Measurements from ENCODE around the gene CHD3.
A peak's percentile ranks its signal among the peaks of the same experiment; 100 is the strongest.

The CHD3 gene

DNA sequence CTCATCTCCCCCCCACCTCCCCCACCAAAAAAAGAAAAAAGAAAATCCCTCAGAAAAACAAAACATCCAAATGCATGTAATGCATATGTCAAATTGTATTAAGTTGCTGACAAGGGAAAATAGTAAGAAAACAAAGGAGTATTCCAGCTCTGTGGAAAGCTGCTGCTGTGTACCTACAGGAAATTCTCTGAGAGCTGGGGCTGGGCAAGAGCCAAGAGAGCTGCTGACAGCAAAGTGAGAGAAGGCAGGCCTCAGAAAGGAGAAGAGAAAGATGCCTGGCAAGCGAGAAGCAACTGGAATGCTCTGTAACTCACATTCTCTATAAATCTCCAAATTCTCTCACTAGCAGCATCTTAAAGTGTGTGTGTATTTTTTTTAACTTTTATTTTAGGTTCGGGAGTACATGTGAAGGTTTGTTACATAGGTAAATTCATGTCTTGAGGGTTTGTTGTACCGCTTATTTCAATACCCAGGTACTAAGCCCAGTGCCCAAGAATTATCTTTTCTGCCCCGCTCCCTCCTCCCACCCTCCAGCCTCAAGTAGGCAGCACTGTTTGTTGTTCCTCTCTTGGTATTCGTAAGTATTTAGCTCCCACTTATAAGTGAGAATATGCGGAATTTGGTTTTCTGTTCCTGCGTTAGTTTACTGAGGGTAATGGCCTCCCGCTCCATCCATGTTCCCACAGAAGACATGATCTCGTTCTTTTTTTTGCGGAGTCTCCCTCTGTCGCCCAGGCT lies 67.8 kb downstream of the CHD3 start:
- H3K27ac ChIP-seq (replicated peaks) = no peak overlapping the region
- no peaks in the 10 kb centered on the region for H3K27me3 ChIP-seq (ENCODE audit: insufficient read depth, poor library complexity, severe bottlenecking)
- TF ChIP-seq, protein P1, sequence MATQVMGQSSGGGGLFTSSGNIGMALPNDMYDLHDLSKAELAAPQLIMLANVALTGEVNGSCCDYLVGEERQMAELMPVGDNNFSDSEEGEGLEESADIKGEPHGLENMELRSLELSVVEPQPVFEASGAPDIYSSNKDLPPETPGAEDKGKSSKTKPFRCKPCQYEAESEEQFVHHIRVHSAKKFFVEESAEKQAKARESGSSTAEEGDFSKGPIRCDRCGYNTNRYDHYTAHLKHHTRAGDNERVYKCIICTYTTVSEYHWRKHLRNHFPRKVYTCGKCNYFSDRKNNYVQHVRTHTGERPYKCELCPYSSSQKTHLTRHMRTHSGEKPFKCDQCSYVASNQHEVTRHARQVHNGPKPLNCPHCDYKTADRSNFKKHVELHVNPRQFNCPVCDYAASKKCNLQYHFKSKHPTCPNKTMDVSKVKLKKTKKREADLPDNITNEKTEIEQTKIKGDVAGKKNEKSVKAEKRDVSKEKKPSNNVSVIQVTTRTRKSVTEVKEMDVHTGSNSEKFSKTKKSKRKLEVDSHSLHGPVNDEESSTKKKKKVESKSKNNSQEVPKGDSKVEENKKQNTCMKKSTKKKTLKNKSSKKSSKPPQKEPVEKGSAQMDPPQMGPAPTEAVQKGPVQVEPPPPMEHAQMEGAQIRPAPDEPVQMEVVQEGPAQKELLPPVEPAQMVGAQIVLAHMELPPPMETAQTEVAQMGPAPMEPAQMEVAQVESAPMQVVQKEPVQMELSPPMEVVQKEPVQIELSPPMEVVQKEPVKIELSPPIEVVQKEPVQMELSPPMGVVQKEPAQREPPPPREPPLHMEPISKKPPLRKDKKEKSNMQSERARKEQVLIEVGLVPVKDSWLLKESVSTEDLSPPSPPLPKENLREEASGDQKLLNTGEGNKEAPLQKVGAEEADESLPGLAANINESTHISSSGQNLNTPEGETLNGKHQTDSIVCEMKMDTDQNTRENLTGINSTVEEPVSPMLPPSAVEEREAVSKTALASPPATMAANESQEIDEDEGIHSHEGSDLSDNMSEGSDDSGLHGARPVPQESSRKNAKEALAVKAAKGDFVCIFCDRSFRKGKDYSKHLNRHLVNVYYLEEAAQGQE (IDR thresholded peaks at IDR 0.05; ENCODE audit: insufficient replicate concordance, low read depth) = no peak
- TF ChIP-seq SPI1 (IDR thresholded peaks at IDR 0.05; ENCODE audit: borderline replicate concordance, low read depth) (no peak), POLR2AphosphoS5 (IDR thresholded peaks at IDR 0.05; ENCODE audit: low read depth) (no peak), GABPA (IDR thresholded peaks at IDR 0.05; ENCODE audit: low read depth) (no peak)
- TF ChIP-seq, protein P2, sequence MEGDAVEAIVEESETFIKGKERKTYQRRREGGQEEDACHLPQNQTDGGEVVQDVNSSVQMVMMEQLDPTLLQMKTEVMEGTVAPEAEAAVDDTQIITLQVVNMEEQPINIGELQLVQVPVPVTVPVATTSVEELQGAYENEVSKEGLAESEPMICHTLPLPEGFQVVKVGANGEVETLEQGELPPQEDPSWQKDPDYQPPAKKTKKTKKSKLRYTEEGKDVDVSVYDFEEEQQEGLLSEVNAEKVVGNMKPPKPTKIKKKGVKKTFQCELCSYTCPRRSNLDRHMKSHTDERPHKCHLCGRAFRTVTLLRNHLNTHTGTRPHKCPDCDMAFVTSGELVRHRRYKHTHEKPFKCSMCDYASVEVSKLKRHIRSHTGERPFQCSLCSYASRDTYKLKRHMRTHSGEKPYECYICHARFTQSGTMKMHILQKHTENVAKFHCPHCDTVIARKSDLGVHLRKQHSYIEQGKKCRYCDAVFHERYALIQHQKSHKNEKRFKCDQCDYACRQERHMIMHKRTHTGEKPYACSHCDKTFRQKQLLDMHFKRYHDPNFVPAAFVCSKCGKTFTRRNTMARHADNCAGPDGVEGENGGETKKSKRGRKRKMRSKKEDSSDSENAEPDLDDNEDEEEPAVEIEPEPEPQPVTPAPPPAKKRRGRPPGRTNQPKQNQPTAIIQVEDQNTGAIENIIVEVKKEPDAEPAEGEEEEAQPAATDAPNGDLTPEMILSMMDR (IDR thresholded peaks at IDR 0.05; ENCODE audit: insufficient read depth, low read length) = no peak
- DNase-seq (ENCODE audit: low read depth in 1 of 2, low spot score in 1 of 2) = no peak
- H3K4me3 ChIP-seq (replicated peaks; ENCODE audit: insufficient read depth, low read length) = no peak overlapping the region

DNA sequence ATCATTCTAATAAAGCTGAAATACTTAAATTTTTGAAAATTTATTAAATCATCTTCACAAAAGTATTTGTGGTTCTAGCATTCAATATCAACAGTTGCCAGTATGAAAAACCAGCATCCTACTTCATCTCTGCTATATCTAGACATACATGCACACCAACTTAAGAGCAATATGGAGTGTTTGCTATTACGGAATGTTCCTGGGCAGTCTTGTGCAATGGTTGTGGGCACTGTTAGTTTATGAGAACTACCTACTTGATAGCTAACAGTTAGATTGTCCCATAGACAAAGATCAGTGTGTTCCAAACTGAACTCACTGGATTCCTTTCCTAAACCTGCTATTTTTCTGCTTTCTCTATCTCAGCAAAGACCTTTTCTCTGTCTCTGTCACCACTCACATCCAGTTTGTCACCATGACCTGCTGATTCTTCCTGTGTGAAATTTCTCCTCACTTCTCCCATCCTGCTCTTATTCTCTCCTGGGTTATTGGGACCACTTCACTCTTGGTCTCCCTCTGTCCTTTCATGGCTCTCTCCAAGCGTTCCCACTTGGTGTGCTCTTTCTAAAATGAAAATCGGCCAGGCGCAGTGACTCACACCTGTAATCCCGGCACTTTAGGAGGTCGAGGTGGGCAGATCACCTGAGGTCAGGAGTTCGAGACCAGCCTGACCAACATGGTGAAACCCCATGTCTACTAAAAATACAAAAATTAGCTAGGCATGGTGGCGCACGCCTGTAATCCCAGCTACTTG lies 71.1 kb downstream of the CHD3 start:
- no peak for TF ChIP-seq GABPA (IDR thresholded peaks at IDR 0.05; ENCODE audit: low read depth)
- TF ChIP-seq, protein P1 (IDR thresholded peaks at IDR 0.05; ENCODE audit: insufficient replicate concordance, low read depth) = no peak
- TF ChIP-seq SPI1 (IDR thresholded peaks at IDR 0.05; ENCODE audit: borderline replicate concordance, low read depth) = no peak
- TF ChIP-seq POLR2AphosphoS5 (IDR thresholded peaks at IDR 0.05; ENCODE audit: low read depth) = no peak
- TF ChIP-seq, protein P2 (IDR thresholded peaks at IDR 0.05; ENCODE audit: insufficient read depth, low read length) = no peak
- peak; percentile 11 to 73 for DNase-seq (ENCODE audit: low read depth in 1 of 2, low spot score in 1 of 2)
- no peak overlapping the region for H3K4me3 ChIP-seq (replicated peaks; ENCODE audit: insufficient read depth, low read length)
- H3K27me3 ChIP-seq (ENCODE audit: insufficient read depth, poor library complexity, severe bottlenecking) = no peaks in the 10 kb centered on the region
- peak overlapping the region; percentile 28 for H3K27ac ChIP-seq (replicated peaks)

DNA sequence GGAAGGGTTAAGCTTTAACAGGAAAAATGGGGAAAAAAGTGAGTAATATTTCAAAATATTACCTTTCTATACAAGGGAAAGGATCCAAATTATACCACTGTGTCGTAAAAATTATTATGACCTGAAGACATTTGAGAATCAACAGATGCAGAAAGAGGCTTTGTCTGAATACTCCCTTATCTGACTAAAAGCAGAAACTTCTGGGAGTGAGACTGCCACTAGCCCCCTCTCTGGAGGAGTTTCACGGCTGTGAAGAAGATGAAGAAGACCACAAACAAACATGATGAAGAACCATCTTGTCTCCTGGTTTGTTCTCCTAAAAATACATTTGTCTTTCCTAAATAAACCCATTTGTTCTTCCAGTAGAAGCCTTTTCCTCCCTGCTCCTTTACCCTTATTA lies 72.8 kb downstream of the CHD3 start:
- DNase-seq (ENCODE audit: low read depth in 1 of 2, low spot score in 1 of 2) = no peak
- H3K4me3 ChIP-seq (replicated peaks; ENCODE audit: insufficient read depth, low read length) = no peak overlapping the region
- H3K27me3 ChIP-seq (ENCODE audit: insufficient read depth, poor library complexity, severe bottlenecking) = no peaks in the 10 kb centered on the region
- no peak overlapping the region for H3K27ac ChIP-seq (replicated peaks)
- TF ChIP-seq GABPA (IDR thresholded peaks at IDR 0.05; ENCODE audit: low read depth) (no peak), POLR2AphosphoS5 (IDR thresholded peaks at IDR 0.05; ENCODE audit: low read depth) (no peak), SPI1 (IDR thresholded peaks at IDR 0.05; ENCODE audit: borderline replicate concordance, low read depth) (no peak)
- TF ChIP-seq, protein P2 (IDR thresholded peaks at IDR 0.05; ENCODE audit: insufficient read depth, low read length) = no peak
- TF ChIP-seq, protein P1 (IDR thresholded peaks at IDR 0.05; ENCODE audit: insufficient replicate concordance, low read depth) = no peak

Measured in HL-60 (cell line).